ENCODE results near the gene YWHAH. TPM values are rescaled to one million over a fixed set of nuclear protein-coding genes. Genes with fewer than 3 reads are reported as not detected.

The YWHAH gene
- total and polyA plus RNA-seq, 8 donors = 40.2 to 106 (median 48.0) TPM

- intact Hi-C loops (cut with DNase I) = loop anchor here in 1 of 3 donors (5.0 kb wide), 1 partner anchor 69 kb away; no protein-coding TSS in a partner anchor
- H3K27me3 ChIP-seq = no peaks in the 10 kb centered on the region
- TF ChIP-seq CTCF (IDR thresholded peaks at IDR 0.05) = no peak
- no peak overlapping the region for H3K4me3 ChIP-seq
- ATAC-seq = no peak
- no peak for FAIRE-seq
- WGBS, 2 donors = 74 to 77% methylated on average over 8 of the region's 8 CpGs
- peaks cover 25 to 53% (median 45%) of the 10 kb centered on the region in 3 donors for H3K4me1 ChIP-seq
- peak overlapping the region in 2 of 4 donors; percentile 22 to 71 for H3K27ac ChIP-seq
- no peaks in the 10 kb centered on the region for H3K9me3 ChIP-seq
- DNase-seq = no peak
- H3K36me3 ChIP-seq = peaks cover under 1 to 5% (median under 1%) of the 10 kb centered on the region in 3 donors
Observed at GRCh38 chr22:31951194-31952093, 7.1 kb downstream of the YWHAH start.

GRCh38 chr22:31952094-31952401 lies 7.7 kb downstream of the YWHAH start:
- no peak for FAIRE-seq
- H3K36me3 ChIP-seq = peaks cover 4 to 11% (median 6%) of the 10 kb centered on the region in 3 donors
- H3K9me3 ChIP-seq = no peaks in the 10 kb centered on the region
- TF ChIP-seq CTCF (IDR thresholded peaks at IDR 0.05) = no peak
- no peak overlapping the region for H3K4me3 ChIP-seq
- DNase-seq = no peak
- H3K4me1 ChIP-seq = peaks cover 24 to 47% (median 39%) of the 10 kb centered on the region in 3 donors
- no peaks in the 10 kb centered on the region for H3K27me3 ChIP-seq
- intact Hi-C loops (cut with DNase I) = loop anchor here in 1 of 3 donors (5.0 kb wide), 1 partner anchor 70 kb away; no protein-coding TSS in a partner anchor
- ATAC-seq = no peak
- 90 to 91% methylated on average over 2 of the region's 2 CpGs for WGBS, 2 donors
- H3K27ac ChIP-seq = peak overlapping the region in 2 of 4 donors; percentile 22 to 71

GRCh38 chr22:31952472-31952871 lies 8.1 kb downstream of the YWHAH start:
- FAIRE-seq = no peak
- H3K4me3 ChIP-seq = no peak overlapping the region
- no peak for DNase-seq
- no peaks in the 10 kb centered on the region for H3K27me3 ChIP-seq
- no peak for TF ChIP-seq CTCF (IDR thresholded peaks at IDR 0.05)
- intact Hi-C loops (cut with DNase I) = loop anchor here in 1 of 3 donors (5.0 kb wide), 1 partner anchor 70 kb away; no protein-coding TSS in a partner anchor
- H3K9me3 ChIP-seq = no peaks in the 10 kb centered on the region
- WGBS, 2 donors = 14 to 20% methylated on average over 2 of the region's 2 CpGs
- peak overlapping the region in 2 of 4 donors; percentile 22 to 71 for H3K27ac ChIP-seq
- peak; percentile 67 to 86 (median 74) for ATAC-seq
- H3K4me1 ChIP-seq = peaks cover 20 to 44% (median 38%) of the 10 kb centered on the region in 3 donors
- peaks cover 4 to 14% (median 6%) of the 10 kb centered on the region in 3 donors for H3K36me3 ChIP-seq

GRCh38 chr22:31953261-31953660 lies 8.9 kb downstream of the YWHAH start:
- H3K27me3 ChIP-seq = no peaks in the 10 kb centered on the region
- intact Hi-C loops (cut with DNase I) = loop anchor here in 1 of 3 donors (5.0 kb wide), 1 partner anchor 71 kb away; no protein-coding TSS in a partner anchor
- no peak for TF ChIP-seq CTCF (IDR thresholded peaks at IDR 0.05)
- no peak for ATAC-seq
- H3K27ac ChIP-seq = peak overlapping the region in 2 of 4 donors; percentile 22 to 71
- H3K4me3 ChIP-seq = no peak overlapping the region
- H3K36me3 ChIP-seq = peaks cover 4 to 22% (median 6%) of the 10 kb centered on the region in 3 donors
- FAIRE-seq = no peak
- H3K9me3 ChIP-seq = no peaks in the 10 kb centered on the region
- no peak for DNase-seq
- WGBS, 2 donors = 75 to 81% methylated on average over 3 of the region's 3 CpGs
- H3K4me1 ChIP-seq = peaks cover 14 to 37% (median 35%) of the 10 kb centered on the region in 3 donors
